CD4-positive, CD25-positive, alpha-beta regulatory T cell (primary cell): Measurements from ENCODE around the gene RNF150. TPM values are rescaled to one million over a fixed set of nuclear protein-coding genes. Genes with fewer than 3 reads are reported as not detected.

Experiments used
- ATAC-seq, 2 donors: fragments of 150-1000 bp; cut with Tn5 transposase; one replicate each; pipeline ENCODE4 v1.10.0; 2021; ENCODE audit warnings: low read depth in 2 of 2, moderate number of reproducible peaks in 2 of 2, moderate library complexity in 1 of 2
- DNase-seq, 3 donors: peaks; one replicate each; pipeline versions ENCODE4 v3.0.0 to v3.0.0-alpha.2; 2012 to 2022; ENCODE audit warnings: mixed read lengths in 1 of 3
- H3K27ac ChIP-seq: one replicate; pipeline ENCODE4 v1.7.0; 2013; ENCODE audit warnings: mild to moderate bottlenecking, low read length; ENCODE audit not compliant: insufficient read depth, poor library complexity, severe bottlenecking
- H3K27me3 ChIP-seq: one replicate; pipeline ENCODE4 v1.7.0; 2013; ENCODE audit warnings: low read length; ENCODE audit not compliant: control insufficient read depth, insufficient read depth
- H3K36me3 ChIP-seq: one replicate; pipeline ENCODE4 v1.7.0; 2013; ENCODE audit warnings: mild to moderate bottlenecking, low read length, moderate library complexity; ENCODE audit not compliant: control insufficient read depth, insufficient read depth
- H3K4me1 ChIP-seq: 2 replicates; pipeline ENCODE4 v1.7.0; 2013; ENCODE audit warnings: mild to moderate bottlenecking, low read length; ENCODE audit not compliant: insufficient read depth, control insufficient read depth, poor library complexity, severe bottlenecking
- H3K4me3 ChIP-seq: one replicate; pipeline ENCODE4 v1.7.0; 2013; ENCODE audit warnings: low read depth, mild to moderate bottlenecking, low read length, moderate library complexity
- H3K9me3 ChIP-seq, 2 experiments: 1 replicate in 1 of 2; 2 replicates in 1 of 2; pipeline ENCODE4 v1.7.0; 2013; ENCODE audit warnings: low read length in 2 of 2, mild to moderate bottlenecking in 1 of 2, moderate library complexity in 1 of 2; ENCODE audit not compliant: control insufficient read depth in 2 of 2
- H3K27ac Mint-ChIP-seq, 3 donors: one replicate each; pipeline ENCODE4 v1.8.0; 2020 to 2022; ENCODE audit warnings: mild to moderate bottlenecking in 3 of 3, mixed read lengths in 3 of 3, moderate library complexity in 2 of 3
- H3K27me3 Mint-ChIP-seq: one replicate; pipeline ENCODE4 v1.8.0; 2022; ENCODE audit warnings: mild to moderate bottlenecking, mixed read lengths
- H3K36me3 Mint-ChIP-seq: one replicate; pipeline ENCODE4 v1.8.0; 2020; ENCODE audit warnings: mixed read lengths
- H3K4me1 Mint-ChIP-seq, 4 donors: one replicate each; pipeline ENCODE4 v1.8.0; 2020 to 2022; ENCODE audit warnings: mixed read lengths in 4 of 4, mild to moderate bottlenecking in 1 of 4
- H3K4me3 Mint-ChIP-seq, 4 donors: one replicate each; pipeline ENCODE4 v1.8.0; 2020 to 2022; ENCODE audit warnings: mild to moderate bottlenecking in 4 of 4, mixed read lengths in 4 of 4, moderate library complexity in 3 of 4
- H3K9me3 Mint-ChIP-seq, 7 donors: one replicate each; pipeline ENCODE4 v1.8.0; 2020 to 2022; ENCODE audit warnings: mixed read lengths in 7 of 7, mild to moderate bottlenecking in 3 of 7, moderate library complexity in 2 of 7
- polyA plus RNA-seq, 4 donors: library from polyadenylated mRNA; unstranded; fragments of 300-500 nt; fragmentation: Illumina TruSeq; gene quantifications; one replicate each; pipeline ENCODE4 v1.2.3, GENCODE V29; 2021
- total RNA-seq: library from RNA; stranded (reverse); gene quantifications from one replicate; pipeline ENCODE4 v1.2.3, GENCODE V29; 2022

RNF150 gene
- total and polyA plus RNA-seq, 5 donors from 2014 or later: 0.07 TPM; not detected in 4

- no peaks in the 10 kb centered on the region for H3K27me3 Mint-ChIP-seq
- no peaks in the 10 kb centered on the region for H3K9me3 Mint-ChIP-seq
- Histone ChIP-seq H3K27ac (no peak overlapping the region), H3K4me1 (no peaks in the 10 kb centered on the region), H3K4me3 (no peak overlapping the region), H3K27me3 (no peaks in the 10 kb centered on the region), H3K9me3 (no peaks in the 10 kb centered on the region), H3K36me3 (no peaks in the 10 kb centered on the region)
- no peak for DNase-seq
- no peak overlapping the region for H3K4me3 Mint-ChIP-seq
- no peak overlapping the region for H3K27ac Mint-ChIP-seq
- ATAC-seq: no peak
- no peaks in the 10 kb centered on the region for H3K4me1 Mint-ChIP-seq
- no peaks in the 10 kb centered on the region for H3K36me3 Mint-ChIP-seq
These were observed 192.7 kb downstream of the RNF150 start for GRCh38 chr4:140940589-140940988.

GRCh38 chr4:140937866-140938265 is 195.4 kb downstream of the RNF150 start:
- Mint-ChIP-seq H3K4me3 (no peak overlapping the region), H3K27ac (no peak overlapping the region), H3K4me1 (no peaks in the 10 kb centered on the region), H3K9me3 (no peaks in the 10 kb centered on the region), H3K36me3 (no peaks in the 10 kb centered on the region), H3K27me3 (no peaks in the 10 kb centered on the region)
- Histone ChIP-seq H3K4me3 (no peak overlapping the region), H3K27me3 (no peaks in the 10 kb centered on the region), H3K27ac (no peak overlapping the region), H3K36me3 (no peaks in the 10 kb centered on the region), H3K9me3 (no peaks in the 10 kb centered on the region), H3K4me1 (no peaks in the 10 kb centered on the region)
- ATAC-seq: no peak
- no peak for DNase-seq

- no peak for DNase-seq
- Mint-ChIP-seq H3K27me3 (no peaks in the 10 kb centered on the region), H3K9me3 (peaks cover 0 to under 1% (median 0%) of the 10 kb centered on the region in 7 donors), H3K4me3 (no peak overlapping the region), H3K27ac (no peak overlapping the region), H3K4me1 (no peaks in the 10 kb centered on the region), H3K36me3 (no peaks in the 10 kb centered on the region)
- no peak for ATAC-seq
- Histone ChIP-seq H3K27me3 (no peaks in the 10 kb centered on the region), H3K4me1 (no peaks in the 10 kb centered on the region), H3K36me3 (no peaks in the 10 kb centered on the region), H3K4me3 (no peak overlapping the region), H3K9me3 (no peaks in the 10 kb centered on the region), H3K27ac (no peak overlapping the region)
These were observed 198.0 kb downstream of the RNF150 start for GRCh38 chr4:140935254-140935653.

DNA sequence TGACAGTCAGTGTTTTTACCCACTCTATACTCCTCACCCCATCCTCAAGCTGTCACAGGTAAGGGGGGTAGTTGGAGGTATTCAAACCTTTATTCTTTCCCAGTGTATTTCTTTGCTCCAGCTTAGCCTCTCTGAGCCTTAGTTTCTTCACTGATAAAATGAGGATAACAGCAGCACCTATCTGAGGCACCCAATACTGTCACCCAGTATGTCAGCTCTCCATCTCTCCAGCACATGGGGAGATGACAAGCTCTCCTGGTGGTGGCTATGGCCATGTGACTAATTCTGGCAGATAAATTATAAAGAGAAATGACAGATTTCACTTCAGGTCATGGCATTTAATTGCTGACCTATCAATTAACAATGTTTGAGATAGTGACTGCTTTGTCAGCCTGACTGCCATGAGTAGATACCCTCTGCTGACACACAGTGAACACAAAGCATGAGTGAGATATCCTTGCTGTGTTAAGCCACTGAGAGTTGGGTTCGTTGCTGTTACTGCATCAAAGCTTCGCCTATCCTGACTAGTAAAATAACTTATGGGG is 200.7 kb downstream of the RNF150 start:
- H3K9me3 Mint-ChIP-seq: peaks cover 0 to 2% (median 0%) of the 10 kb centered on the region in 7 donors

GRCh38 chr4:140931911-140932310 is 201.4 kb downstream of the RNF150 start:
- Histone ChIP-seq H3K9me3 (no peaks in the 10 kb centered on the region), H3K36me3 (no peaks in the 10 kb centered on the region), H3K4me3 (no peak overlapping the region), H3K4me1 (no peaks in the 10 kb centered on the region), H3K27ac (no peak overlapping the region), H3K27me3 (no peaks in the 10 kb centered on the region)
- DNase-seq (no peak), ATAC-seq (no peak)
- Mint-ChIP-seq H3K9me3 (peaks cover 0 to 2% (median 0%) of the 10 kb centered on the region in 7 donors), H3K4me3 (no peak overlapping the region), H3K27ac (no peak overlapping the region), H3K36me3 (no peaks in the 10 kb centered on the region), H3K27me3 (no peaks in the 10 kb centered on the region), H3K4me1 (peaks cover 0 to 2% (median 0%) of the 10 kb centered on the region in 4 donors)

More for the DNA sequence above, 200.7 kb downstream of the RNF150 start:
- Histone ChIP-seq H3K4me3 (no peak overlapping the region), H3K27me3 (no peaks in the 10 kb centered on the region), H3K27ac (no peak overlapping the region), H3K36me3 (no peaks in the 10 kb centered on the region), H3K9me3 (no peaks in the 10 kb centered on the region), H3K4me1 (no peaks in the 10 kb centered on the region)
- no peaks in the 10 kb centered on the region for H3K4me1 Mint-ChIP-seq
- H3K4me3 Mint-ChIP-seq: no peak overlapping the region
- H3K36me3 Mint-ChIP-seq: no peaks in the 10 kb centered on the region
- DNase-seq: no peak
- ATAC-seq: no peak
- H3K27me3 Mint-ChIP-seq: no peaks in the 10 kb centered on the region
- H3K27ac Mint-ChIP-seq: no peak overlapping the region

- H3K36me3 Mint-ChIP-seq: no peaks in the 10 kb centered on the region
- DNase-seq (no peak), ATAC-seq (no peak)
- H3K36me3 ChIP-seq: no peaks in the 10 kb centered on the region
- H3K4me3 ChIP-seq: no peak overlapping the region
- no peaks in the 10 kb centered on the region for H3K27me3 Mint-ChIP-seq
- H3K4me1 ChIP-seq: no peaks in the 10 kb centered on the region
- H3K27ac ChIP-seq: no peak overlapping the region
- no peak overlapping the region for H3K4me3 Mint-ChIP-seq
- peaks cover 0 to 2% (median 0%) of the 10 kb centered on the region in 7 donors for H3K9me3 Mint-ChIP-seq
- no peaks in the 10 kb centered on the region for H3K9me3 ChIP-seq
- peaks cover 0 to 4% (median 0%) of the 10 kb centered on the region in 4 donors for H3K4me1 Mint-ChIP-seq
- H3K27me3 ChIP-seq: no peaks in the 10 kb centered on the region
- no peak overlapping the region for H3K27ac Mint-ChIP-seq
These were observed 202.7 kb downstream of the RNF150 start for GRCh38 chr4:140930557-140930956.

DNA sequence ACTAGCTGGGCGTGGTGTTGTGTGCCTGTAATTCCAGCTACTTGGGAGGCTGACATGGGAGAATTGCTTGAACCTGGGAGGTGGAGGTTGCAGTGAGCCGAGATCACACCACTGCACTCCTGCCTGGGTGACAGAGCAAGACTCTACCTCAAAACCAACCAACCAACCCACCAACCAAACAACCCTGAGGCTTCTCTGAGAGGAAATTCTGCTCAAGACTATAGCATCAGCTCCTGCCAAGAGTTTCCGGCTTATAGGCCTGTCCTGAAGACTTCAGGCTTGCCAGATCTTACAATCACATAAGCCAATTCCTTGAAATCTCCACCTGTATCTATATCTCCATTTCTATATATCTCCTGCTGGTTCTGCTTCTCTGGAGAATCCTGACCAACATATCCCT is 203.3 kb downstream of the RNF150 start:
- DNase-seq (no peak), ATAC-seq (no peak)
- H3K27ac Mint-ChIP-seq: no peak overlapping the region
- Histone ChIP-seq H3K9me3 (no peaks in the 10 kb centered on the region), H3K4me1 (no peaks in the 10 kb centered on the region), H3K27ac (no peak overlapping the region), H3K36me3 (no peaks in the 10 kb centered on the region), H3K4me3 (no peak overlapping the region), H3K27me3 (no peaks in the 10 kb centered on the region)
- peaks cover 0 to 2% (median 0%) of the 10 kb centered on the region in 7 donors for H3K9me3 Mint-ChIP-seq
- H3K4me1 Mint-ChIP-seq: peaks cover 0 to 4% (median 0%) of the 10 kb centered on the region in 4 donors
- no peaks in the 10 kb centered on the region for H3K36me3 Mint-ChIP-seq
- H3K27me3 Mint-ChIP-seq: no peaks in the 10 kb centered on the region
- no peak overlapping the region for H3K4me3 Mint-ChIP-seq

DNA sequence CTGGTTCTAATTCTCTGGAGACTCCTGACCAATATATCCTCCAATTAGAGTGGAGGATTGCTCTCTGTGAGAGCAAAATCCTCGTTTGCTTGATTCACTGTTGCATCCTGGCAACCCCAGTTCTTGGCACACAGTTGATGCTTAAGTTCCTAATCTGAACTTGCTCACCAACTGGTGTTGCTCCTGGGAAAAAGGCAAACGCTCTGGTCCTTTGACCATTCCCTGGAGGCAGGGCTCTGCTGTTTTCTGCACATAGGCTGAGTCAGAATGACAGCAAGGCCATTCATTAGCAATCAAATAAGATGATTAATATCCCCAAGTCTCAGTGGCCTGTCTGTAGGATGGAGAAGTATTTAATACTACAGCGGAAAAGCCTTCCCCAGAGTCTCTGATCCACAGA is 204.4 kb downstream of the RNF150 start:
- Histone ChIP-seq H3K27ac (no peak overlapping the region), H3K4me1 (no peaks in the 10 kb centered on the region), H3K9me3 (no peaks in the 10 kb centered on the region), H3K27me3 (no peaks in the 10 kb centered on the region), H3K36me3 (no peaks in the 10 kb centered on the region), H3K4me3 (no peak overlapping the region)
- H3K36me3 Mint-ChIP-seq: no peaks in the 10 kb centered on the region
- no peaks in the 10 kb centered on the region for H3K27me3 Mint-ChIP-seq
- DNase-seq (no peak), ATAC-seq (no peak)
- no peak overlapping the region for H3K27ac Mint-ChIP-seq
- H3K4me1 Mint-ChIP-seq: peaks cover 0 to 4% (median 0%) of the 10 kb centered on the region in 4 donors
- H3K4me3 Mint-ChIP-seq: no peak overlapping the region
- peaks cover 0 to 4% (median 0%) of the 10 kb centered on the region in 7 donors for H3K9me3 Mint-ChIP-seq
